Measurements from ENCODE around the gene NMB.
"Not testable (repeated sequence)": the region's sequence is repeated elsewhere in the genome, so short reads cannot be mapped to it uniquely, and the experiment has no call there.

The NMB gene

DNA sequence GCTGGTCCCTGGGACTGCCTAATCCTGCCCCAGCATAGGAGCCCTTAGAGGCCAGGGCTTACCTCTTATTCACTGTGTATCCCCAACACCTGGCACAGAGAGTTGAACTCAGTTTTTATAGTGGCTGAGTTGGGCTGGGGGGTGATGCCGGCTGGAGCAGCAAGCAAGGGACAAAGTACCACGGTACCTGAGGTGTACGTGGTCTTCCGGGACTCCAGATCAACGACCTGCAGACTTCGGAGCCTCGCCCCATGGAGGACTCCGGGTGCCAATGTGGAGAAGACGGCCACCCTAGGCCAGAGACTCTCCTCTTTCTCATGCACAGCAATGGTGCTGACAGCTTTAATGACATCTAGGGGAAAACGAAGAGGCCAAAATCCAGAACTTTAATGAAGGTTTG is 12.0 kb downstream of the NMB start:
- no peak overlapping the region for H3K27ac ChIP-seq (ENCODE audit: low read depth, low read length)
- no peaks in the 10 kb centered on the region for H3K27me3 ChIP-seq (ENCODE audit: control insufficient read depth in 5 of 5, insufficient read depth in 4 of 5, low read length in 5 of 5)
- H3K4me3 ChIP-seq (ENCODE audit: low read depth in 1 of 5, low read length in 5 of 5): no peak overlapping the region
- peaks cover 0 to 16% (median 10%) of the 10 kb centered on the region in 5 donors for H3K4me1 ChIP-seq (ENCODE audit: control insufficient read depth in 5 of 5, insufficient read depth in 5 of 5, low read length in 5 of 5)
- H3K9ac ChIP-seq (ENCODE audit: low read length in 5 of 5): no peak overlapping the region
- H3K36me3 ChIP-seq (ENCODE audit: control insufficient read depth in 5 of 5, insufficient read depth in 5 of 5, low read length in 5 of 5): peaks cover 7 to 85% (median 76%) of the 10 kb centered on the region in 5 donors
- no peaks in the 10 kb centered on the region for H3K9me3 ChIP-seq (ENCODE audit: control insufficient read depth in 5 of 5, low read length in 5 of 5)

DNA sequence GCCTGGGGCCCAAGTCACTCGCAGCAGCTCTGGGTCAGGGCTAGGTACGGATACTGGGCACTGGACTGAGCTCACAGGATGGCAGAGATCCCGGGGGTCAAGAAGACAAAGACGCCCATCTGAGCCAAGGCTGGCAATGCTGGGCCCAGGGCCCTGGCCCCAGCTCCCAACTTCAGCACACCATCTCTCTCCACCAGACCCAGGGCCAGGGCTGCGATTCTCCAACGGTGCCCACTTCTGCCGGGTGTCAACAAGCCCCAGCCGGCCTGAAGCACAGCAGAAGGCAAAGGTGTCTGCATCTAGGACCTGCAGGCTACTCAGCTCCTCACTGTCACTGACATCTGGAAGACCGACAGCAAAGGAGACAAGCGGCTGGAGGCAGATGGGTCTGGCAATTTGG is 12.5 kb downstream of the NMB start:
- H3K36me3 ChIP-seq (ENCODE audit: control insufficient read depth in 5 of 5, insufficient read depth in 5 of 5, low read length in 5 of 5): peaks cover 7 to 90% (median 81%) of the 10 kb centered on the region in 5 donors
- H3K9me3 ChIP-seq (ENCODE audit: control insufficient read depth in 5 of 5, low read length in 5 of 5): no peaks in the 10 kb centered on the region
- H3K4me3 ChIP-seq (ENCODE audit: low read depth in 1 of 5, low read length in 5 of 5): no peak overlapping the region
- no peak overlapping the region for H3K27ac ChIP-seq (ENCODE audit: low read depth, low read length)
- peaks cover 0 to 16% (median 10%) of the 10 kb centered on the region in 5 donors for H3K4me1 ChIP-seq (ENCODE audit: control insufficient read depth in 5 of 5, insufficient read depth in 5 of 5, low read length in 5 of 5)
- H3K27me3 ChIP-seq (ENCODE audit: control insufficient read depth in 5 of 5, insufficient read depth in 4 of 5, low read length in 5 of 5): no peaks in the 10 kb centered on the region
- no peak overlapping the region for H3K9ac ChIP-seq (ENCODE audit: low read length in 5 of 5)

- Histone ChIP-seq H3K27me3 (ENCODE audit: control insufficient read depth in 5 of 5, insufficient read depth in 4 of 5, low read length in 5 of 5) (no peaks in the 10 kb centered on the region), H3K9ac (ENCODE audit: low read length in 5 of 5) (no peak overlapping the region), H3K36me3 (ENCODE audit: control insufficient read depth in 5 of 5, insufficient read depth in 5 of 5, low read length in 5 of 5) (peaks cover 5 to 94% (median 89%) of the 10 kb centered on the region in 5 donors)
These were observed 14.2 kb downstream of the NMB start for GRCh38 chr15:84643838-84644237.

DNA sequence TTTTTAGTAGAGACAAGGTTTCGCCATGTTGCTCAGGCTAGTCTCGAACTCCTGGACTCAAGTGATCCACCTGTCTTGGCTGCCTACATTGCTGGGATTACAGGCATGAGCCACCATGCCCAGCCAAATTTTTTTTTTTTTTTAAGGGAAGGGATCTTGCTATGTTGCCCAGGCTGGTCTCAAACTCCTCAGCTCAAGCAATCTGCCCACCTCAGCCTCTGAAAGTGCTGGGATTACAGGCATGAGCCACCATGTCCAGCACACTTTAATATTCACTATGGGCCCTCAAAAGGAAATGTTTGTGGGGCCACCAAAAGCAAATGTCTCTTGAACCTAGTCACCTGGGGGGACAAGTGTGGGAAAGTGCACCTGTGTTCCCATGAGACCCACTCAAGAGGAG is 15.4 kb downstream of the NMB start:
- peaks cover 3 to 90% (median 81%) of the 10 kb centered on the region in 5 donors for H3K36me3 ChIP-seq (ENCODE audit: control insufficient read depth in 5 of 5, insufficient read depth in 5 of 5, low read length in 5 of 5)
- H3K4me1 ChIP-seq (ENCODE audit: control insufficient read depth in 5 of 5, insufficient read depth in 5 of 5, low read length in 5 of 5); H3K27ac ChIP-seq (ENCODE audit: low read depth, low read length); H3K9me3 ChIP-seq (ENCODE audit: control insufficient read depth in 5 of 5, low read length in 5 of 5); H3K4me3 ChIP-seq (ENCODE audit: low read depth in 1 of 5, low read length in 5 of 5); H3K27me3 ChIP-seq (ENCODE audit: control insufficient read depth in 5 of 5, insufficient read depth in 4 of 5, low read length in 5 of 5); H3K9ac ChIP-seq (ENCODE audit: low read length in 5 of 5): not testable (repeated sequence)

More at GRCh38 chr15:84643838-84644237, 14.2 kb downstream of the NMB start:
- no peaks in the 10 kb centered on the region for H3K9me3 ChIP-seq (ENCODE audit: control insufficient read depth in 5 of 5, low read length in 5 of 5)
- no peak overlapping the region for H3K4me3 ChIP-seq (ENCODE audit: low read depth in 1 of 5, low read length in 5 of 5)
- peaks cover 0 to 8% (median 6%) of the 10 kb centered on the region in 5 donors for H3K4me1 ChIP-seq (ENCODE audit: control insufficient read depth in 5 of 5, insufficient read depth in 5 of 5, low read length in 5 of 5)
- H3K27ac ChIP-seq (ENCODE audit: low read depth, low read length): no peak overlapping the region

DNA sequence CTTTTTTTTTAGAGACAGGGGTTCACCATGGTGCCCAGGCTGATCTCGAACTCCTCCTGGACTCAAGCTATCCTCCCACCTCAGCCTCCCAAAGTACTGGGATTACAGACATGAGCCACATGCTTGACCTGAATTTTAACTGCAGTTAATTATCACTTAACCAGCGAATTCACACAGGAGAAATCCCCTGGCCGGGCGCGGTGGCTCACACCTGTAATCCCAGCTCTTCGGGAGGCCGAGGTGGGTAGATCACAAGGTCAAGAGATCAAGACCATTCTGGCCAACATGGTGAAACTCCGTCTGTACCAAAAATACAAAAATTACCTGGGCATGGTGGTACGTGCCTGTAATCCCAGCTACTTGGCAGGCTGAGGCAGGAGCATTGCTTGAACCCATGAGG is 16.1 kb downstream of the NMB start:
- not testable (repeated sequence) for H3K4me1 ChIP-seq (ENCODE audit: control insufficient read depth in 5 of 5, insufficient read depth in 5 of 5, low read length in 5 of 5); H3K27ac ChIP-seq (ENCODE audit: low read depth, low read length); H3K9me3 ChIP-seq (ENCODE audit: control insufficient read depth in 5 of 5, low read length in 5 of 5); H3K9ac ChIP-seq (ENCODE audit: low read length in 5 of 5); H3K27me3 ChIP-seq (ENCODE audit: control insufficient read depth in 5 of 5, insufficient read depth in 4 of 5, low read length in 5 of 5); H3K4me3 ChIP-seq (ENCODE audit: low read depth in 1 of 5, low read length in 5 of 5)
- H3K36me3 ChIP-seq (ENCODE audit: control insufficient read depth in 5 of 5, insufficient read depth in 5 of 5, low read length in 5 of 5): peaks cover 3 to 87% (median 75%) of the 10 kb centered on the region in 5 donors

DNA sequence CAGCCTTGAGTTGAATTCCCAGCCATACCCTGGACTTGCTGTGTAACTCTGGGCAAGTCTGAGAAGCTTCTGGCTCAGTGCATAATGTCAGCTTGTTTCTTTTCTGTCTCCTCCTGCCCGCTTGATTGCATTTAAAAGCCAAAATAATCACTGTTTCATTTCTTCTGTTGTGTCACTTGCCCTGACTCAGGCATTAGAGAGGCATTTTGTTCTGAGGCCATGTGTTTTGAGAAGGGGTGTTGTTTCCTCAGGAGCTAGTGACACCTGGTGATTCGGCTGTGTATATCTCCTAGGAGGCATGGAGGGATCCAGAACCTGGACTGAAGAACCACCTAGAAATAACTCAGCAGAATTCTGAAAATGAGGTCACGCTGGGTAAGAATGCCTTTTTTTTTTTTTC is 19.9 kb downstream of the NMB start:
- no peak overlapping the region for H3K9ac ChIP-seq (ENCODE audit: low read length in 5 of 5)

GRCh38 chr15:84634228-84634837 is 23.7 kb downstream of the NMB start:
- peaks cover 10 to 49% (median 46%) of the 10 kb centered on the region in 5 donors for H3K4me1 ChIP-seq (ENCODE audit: control insufficient read depth in 5 of 5, insufficient read depth in 5 of 5, low read length in 5 of 5)
- peaks cover 0 to 23% (median 11%) of the 10 kb centered on the region in 5 donors for H3K36me3 ChIP-seq (ENCODE audit: control insufficient read depth in 5 of 5, insufficient read depth in 5 of 5, low read length in 5 of 5)
- H3K9me3 ChIP-seq (ENCODE audit: control insufficient read depth in 5 of 5, low read length in 5 of 5): no peaks in the 10 kb centered on the region
- no peaks in the 10 kb centered on the region for H3K27me3 ChIP-seq (ENCODE audit: control insufficient read depth in 5 of 5, insufficient read depth in 4 of 5, low read length in 5 of 5)
- H3K27ac ChIP-seq (ENCODE audit: low read depth, low read length): peak overlapping the region; percentile 95
- peak overlapping the region; percentile 62 to 89 (median 76) for H3K4me3 ChIP-seq (ENCODE audit: low read depth in 1 of 5, low read length in 5 of 5)
- peak overlapping the region; percentile 58 to 84 (median 76) for H3K9ac ChIP-seq (ENCODE audit: low read length in 5 of 5)

More for the DNA sequence above, 19.9 kb downstream of the NMB start:
- Histone ChIP-seq H3K4me1 (ENCODE audit: control insufficient read depth in 5 of 5, insufficient read depth in 5 of 5, low read length in 5 of 5) (peaks cover 2 to 26% (median 20%) of the 10 kb centered on the region in 5 donors), H3K4me3 (ENCODE audit: low read depth in 1 of 5, low read length in 5 of 5) (no peak overlapping the region), H3K27ac (ENCODE audit: low read depth, low read length) (peak overlapping the region; percentile 62), H3K27me3 (ENCODE audit: control insufficient read depth in 5 of 5, insufficient read depth in 4 of 5, low read length in 5 of 5) (no peaks in the 10 kb centered on the region), H3K36me3 (ENCODE audit: control insufficient read depth in 5 of 5, insufficient read depth in 5 of 5, low read length in 5 of 5) (peaks cover 0 to 60% (median 45%) of the 10 kb centered on the region in 5 donors), H3K9me3 (ENCODE audit: control insufficient read depth in 5 of 5, low read length in 5 of 5) (no peaks in the 10 kb centered on the region)

- Histone ChIP-seq H3K9me3 (ENCODE audit: control insufficient read depth in 5 of 5, low read length in 5 of 5) (no peaks in the 10 kb centered on the region), H3K4me3 (ENCODE audit: low read depth in 1 of 5, low read length in 5 of 5) (peak overlapping the region; percentile 75 to 89 (median 81)), H3K36me3 (ENCODE audit: control insufficient read depth in 5 of 5, insufficient read depth in 5 of 5, low read length in 5 of 5) (peaks cover 0 to 18% (median 8%) of the 10 kb centered on the region in 5 donors), H3K9ac (ENCODE audit: low read length in 5 of 5) (peak overlapping the region; percentile 58 to 90 (median 79)), H3K27me3 (ENCODE audit: control insufficient read depth in 5 of 5, insufficient read depth in 4 of 5, low read length in 5 of 5) (no peaks in the 10 kb centered on the region), H3K4me1 (ENCODE audit: control insufficient read depth in 5 of 5, insufficient read depth in 5 of 5, low read length in 5 of 5) (peaks cover 10 to 49% (median 46%) of the 10 kb centered on the region in 5 donors), H3K27ac (ENCODE audit: low read depth, low read length) (peak overlapping the region; percentile 95)
These were observed 24.4 kb downstream of the NMB start for GRCh38 chr15:84633311-84634227.

GRCh38 chr15:84631706-84632272 is 26.2 kb downstream of the NMB start:
- Histone ChIP-seq H3K36me3 (ENCODE audit: control insufficient read depth in 5 of 5, insufficient read depth in 5 of 5, low read length in 5 of 5) (peaks cover 0 to 11% (median 4%) of the 10 kb centered on the region in 5 donors), H3K9me3 (ENCODE audit: control insufficient read depth in 5 of 5, low read length in 5 of 5) (no peaks in the 10 kb centered on the region), H3K9ac (ENCODE audit: low read length in 5 of 5) (peak overlapping the region; percentile 57 to 86 (median 66)), H3K27me3 (ENCODE audit: control insufficient read depth in 5 of 5, insufficient read depth in 4 of 5, low read length in 5 of 5) (no peaks in the 10 kb centered on the region), H3K4me3 (ENCODE audit: low read depth in 1 of 5, low read length in 5 of 5) (peak overlapping the region; percentile 55 to 96 (median 76)), H3K27ac (ENCODE audit: low read depth, low read length) (peak overlapping the region; percentile 95), H3K4me1 (ENCODE audit: control insufficient read depth in 5 of 5, insufficient read depth in 5 of 5, low read length in 5 of 5) (peaks cover 10 to 43% (median 40%) of the 10 kb centered on the region in 5 donors)
